ENCODE data around the gene GIMAP8.

The GIMAP8 gene

GRCh38 chr7:150425670-150426069 is 24.8 kb upstream of the GIMAP8 start:
- POLR2A ChIA-PET = no interaction called here
- no peak for DNase-seq (ENCODE audit: extremely low spot score)
- no peak for TF ChIP-seq CTCF (IDR thresholded peaks at IDR 0.05; ENCODE audit: control extremely low read depth, extremely low read depth, low read depth, missing control alignments)
- CTCF ChIA-PET = no interaction called here

GRCh38 chr7:150428671-150429451 is 21.6 kb upstream of the GIMAP8 start:
- DNase-seq (ENCODE audit: extremely low spot score) = no peak
- TF ChIP-seq CTCF (IDR thresholded peaks at IDR 0.05; ENCODE audit: control extremely low read depth, extremely low read depth, low read depth, missing control alignments) = no peak
- ChIA-PET POLR2A (no interaction called here), CTCF (interaction anchor here (1.1 to 1.3 kb wide), 2 partner anchors 20 to 142 kb away, joined by 3 to 5 read pairs; no protein-coding TSS in a partner anchor)

- ChIA-PET CTCF (interaction anchor here (0.6 to 3.1 kb wide), 3 partner anchors 11 to 22 kb away, joined by 3 to 14 read pairs (median 5); no protein-coding TSS in a partner anchor), POLR2A (no interaction called here)
These were observed 20.7 kb upstream of the GIMAP8 start for GRCh38 chr7:150429699-150430098.

GRCh38 chr7:150430465-150431085 is 19.9 kb upstream of the GIMAP8 start:
- CTCF ChIA-PET = interaction anchor here (0.9 to 3.1 kb wide), 5 partner anchors 9 to 24 kb away, joined by 4 to 14 read pairs (median 12); partner anchors contain the start of gene GIMAP8
- no peak for TF ChIP-seq CTCF (IDR thresholded peaks at IDR 0.05; ENCODE audit: control extremely low read depth, extremely low read depth, low read depth, missing control alignments)
- DNase-seq (ENCODE audit: extremely low spot score) = no peak
- POLR2A ChIA-PET = no interaction called here

More at GRCh38 chr7:150429699-150430098, 20.7 kb upstream of the GIMAP8 start:
- DNase-seq (ENCODE audit: extremely low spot score) = no peak
- no peak for TF ChIP-seq CTCF (IDR thresholded peaks at IDR 0.05; ENCODE audit: control extremely low read depth, extremely low read depth, low read depth, missing control alignments)

- DNase-seq (ENCODE audit: extremely low spot score) = no peak
- CTCF ChIA-PET = interaction anchor here (1.7 to 3.1 kb wide), 5 partner anchors 10 to 76 kb away, joined by 5 to 14 read pairs (median 12); partner anchors contain the start of gene GIMAP8
- POLR2A ChIA-PET = no interaction called here
- no peak for TF ChIP-seq CTCF (IDR thresholded peaks at IDR 0.05; ENCODE audit: control extremely low read depth, extremely low read depth, low read depth, missing control alignments)
These were observed 18.4 kb upstream of the GIMAP8 start for GRCh38 chr7:150431839-150432658.

All from GM10248 (cell line).